Measurements from ENCODE around the gene TARBP1. TPM values are rescaled to one million over a fixed set of nuclear protein-coding genes. Genes with fewer than 3 reads are reported as not detected.
"Not testable (repeated sequence)": the region's sequence is repeated elsewhere in the genome, so short reads cannot be mapped to it uniquely, and the experiment has no call there.

TARBP1 gene
- total and polyA plus RNA-seq, 4 donors: 11.2 to 48.7 (median 29.9) TPM

DNA sequence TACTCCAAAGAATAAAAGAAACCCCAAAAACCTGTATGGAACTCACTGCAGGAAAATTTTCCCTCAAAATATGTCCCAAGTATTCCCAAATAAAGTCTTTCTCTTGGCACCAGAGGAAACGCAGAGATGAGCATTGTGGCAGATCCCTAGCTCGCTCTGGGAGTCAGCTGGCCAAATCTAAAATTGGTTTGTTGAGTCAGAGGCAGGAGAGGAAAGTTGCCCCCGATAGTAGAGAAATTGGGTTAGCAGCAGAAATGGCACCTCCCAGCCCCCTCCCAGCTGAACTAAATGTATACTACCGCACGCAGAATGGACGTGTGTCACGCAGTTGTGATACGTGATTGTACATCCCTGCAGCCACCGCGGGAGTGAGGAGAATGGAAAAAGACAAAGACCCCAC, 39.9 kb upstream of the TARBP1 start:
- no peak for ATAC-seq (ENCODE audit: insufficient read depth, low FRiP score)
- no peak for DNase-seq
- no peak overlapping the region for H3K4me3 ChIP-seq
- no peaks in the 10 kb centered on the region for H3K36me3 ChIP-seq (ENCODE audit: control insufficient read depth in 4 of 4, insufficient read depth in 4 of 4, low read length in 4 of 4)
- no peaks in the 10 kb centered on the region for H3K9me3 ChIP-seq (ENCODE audit: control insufficient read depth in 4 of 4, insufficient read depth in 3 of 4, low read length in 3 of 4)
- no peak overlapping the region for H3K9ac ChIP-seq (ENCODE audit: insufficient read depth in 1 of 2, low read length in 2 of 2)
- H3K27ac ChIP-seq (ENCODE audit: low read depth in 1 of 2, low read length in 1 of 2): peak overlapping the region in 1 of 2 donors; percentile 65
- TF ChIP-seq, protein P1, sequence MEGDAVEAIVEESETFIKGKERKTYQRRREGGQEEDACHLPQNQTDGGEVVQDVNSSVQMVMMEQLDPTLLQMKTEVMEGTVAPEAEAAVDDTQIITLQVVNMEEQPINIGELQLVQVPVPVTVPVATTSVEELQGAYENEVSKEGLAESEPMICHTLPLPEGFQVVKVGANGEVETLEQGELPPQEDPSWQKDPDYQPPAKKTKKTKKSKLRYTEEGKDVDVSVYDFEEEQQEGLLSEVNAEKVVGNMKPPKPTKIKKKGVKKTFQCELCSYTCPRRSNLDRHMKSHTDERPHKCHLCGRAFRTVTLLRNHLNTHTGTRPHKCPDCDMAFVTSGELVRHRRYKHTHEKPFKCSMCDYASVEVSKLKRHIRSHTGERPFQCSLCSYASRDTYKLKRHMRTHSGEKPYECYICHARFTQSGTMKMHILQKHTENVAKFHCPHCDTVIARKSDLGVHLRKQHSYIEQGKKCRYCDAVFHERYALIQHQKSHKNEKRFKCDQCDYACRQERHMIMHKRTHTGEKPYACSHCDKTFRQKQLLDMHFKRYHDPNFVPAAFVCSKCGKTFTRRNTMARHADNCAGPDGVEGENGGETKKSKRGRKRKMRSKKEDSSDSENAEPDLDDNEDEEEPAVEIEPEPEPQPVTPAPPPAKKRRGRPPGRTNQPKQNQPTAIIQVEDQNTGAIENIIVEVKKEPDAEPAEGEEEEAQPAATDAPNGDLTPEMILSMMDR (IDR thresholded peaks at IDR 0.05; ENCODE audit: control extremely low read depth, extremely low read depth): no peak
- no peaks in the 10 kb centered on the region for H3K27me3 ChIP-seq (ENCODE audit: control insufficient read depth in 3 of 3, insufficient read depth in 3 of 3, low read length in 2 of 3)
- WGBS, 2 donors: 92 to 95% methylated on average over 10 of the region's 10 CpGs
- peaks cover 8 to 24% (median 15%) of the 10 kb centered on the region in 5 donors for H3K4me1 ChIP-seq (ENCODE audit: control insufficient read depth in 5 of 5, insufficient read depth in 5 of 5, low read length in 5 of 5)

DNA sequence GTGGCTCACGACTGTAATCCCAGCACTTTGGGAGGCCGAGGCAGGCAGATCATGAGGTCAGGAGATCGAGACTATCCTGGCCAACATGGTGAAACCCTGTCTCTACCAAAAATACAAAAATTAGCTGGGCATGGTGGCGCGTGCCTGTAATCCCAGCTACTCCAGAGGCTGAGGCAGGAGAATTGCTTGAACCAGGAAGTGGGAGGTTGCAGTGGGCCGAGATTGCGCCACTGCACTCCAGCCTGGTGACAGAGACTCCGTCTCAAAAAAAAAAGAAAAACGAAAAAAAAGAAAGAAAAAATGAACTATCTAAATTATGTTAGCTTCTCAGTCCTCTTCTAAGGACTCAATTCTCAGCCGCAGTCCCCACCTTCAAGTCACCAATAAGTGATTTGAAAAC, 39.1 kb upstream of the TARBP1 start:
- ATAC-seq (ENCODE audit: insufficient read depth, low FRiP score); H3K9me3 ChIP-seq (ENCODE audit: control insufficient read depth in 4 of 4, insufficient read depth in 3 of 4, low read length in 3 of 4); H3K9ac ChIP-seq (ENCODE audit: insufficient read depth in 1 of 2, low read length in 2 of 2); H3K27me3 ChIP-seq (ENCODE audit: control insufficient read depth in 3 of 3, insufficient read depth in 3 of 3, low read length in 2 of 3); H3K4me3 ChIP-seq; H3K36me3 ChIP-seq (ENCODE audit: control insufficient read depth in 4 of 4, insufficient read depth in 4 of 4, low read length in 4 of 4); DNase-seq; H3K27ac ChIP-seq (ENCODE audit: low read depth in 1 of 2, low read length in 1 of 2): not testable (repeated sequence)
- WGBS, 2 donors: 38 to 63% methylated on average over 10 of the region's 10 CpGs
- H3K4me1 ChIP-seq (ENCODE audit: control insufficient read depth in 5 of 5, insufficient read depth in 5 of 5, low read length in 5 of 5): peaks cover 5 to 18% (median 14%) of the 10 kb centered on the region in 5 donors

DNA sequence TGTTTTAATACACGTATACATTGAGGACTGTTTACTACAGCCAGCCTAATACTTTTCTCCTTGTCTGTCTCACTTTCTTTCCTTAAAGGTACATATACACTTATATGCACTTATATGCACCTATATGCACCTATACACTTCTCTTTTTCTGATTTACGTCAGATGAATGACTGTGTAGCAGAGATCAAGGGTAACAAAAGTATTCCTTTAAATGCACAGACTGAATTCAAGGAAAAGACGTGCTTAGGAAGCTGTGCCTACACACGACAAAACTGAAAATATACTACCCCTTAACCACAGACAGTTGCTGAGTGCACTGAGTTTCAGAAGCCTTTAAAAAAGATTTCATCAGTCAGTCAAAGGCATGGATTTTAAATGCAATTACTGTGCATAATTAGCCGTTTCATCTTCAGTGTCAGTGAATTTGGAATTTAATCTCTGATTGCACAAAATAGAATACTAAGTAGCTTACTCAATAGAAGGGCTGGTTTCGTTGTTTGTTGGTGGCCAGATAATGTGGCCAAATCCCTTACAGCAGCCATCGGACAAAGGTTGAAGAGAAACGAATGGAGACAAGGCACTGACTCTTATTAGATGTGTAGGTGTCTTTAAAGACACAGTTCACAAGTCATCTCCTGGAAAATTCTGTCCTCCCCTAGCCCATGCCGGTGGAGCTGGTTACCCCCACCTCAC, 38.3 kb upstream of the TARBP1 start:
- 39 to 67% methylated on average over 9 of the region's 9 CpGs for WGBS, 2 donors
- H3K9ac ChIP-seq (ENCODE audit: insufficient read depth in 1 of 2, low read length in 2 of 2): no peak overlapping the region

DNA sequence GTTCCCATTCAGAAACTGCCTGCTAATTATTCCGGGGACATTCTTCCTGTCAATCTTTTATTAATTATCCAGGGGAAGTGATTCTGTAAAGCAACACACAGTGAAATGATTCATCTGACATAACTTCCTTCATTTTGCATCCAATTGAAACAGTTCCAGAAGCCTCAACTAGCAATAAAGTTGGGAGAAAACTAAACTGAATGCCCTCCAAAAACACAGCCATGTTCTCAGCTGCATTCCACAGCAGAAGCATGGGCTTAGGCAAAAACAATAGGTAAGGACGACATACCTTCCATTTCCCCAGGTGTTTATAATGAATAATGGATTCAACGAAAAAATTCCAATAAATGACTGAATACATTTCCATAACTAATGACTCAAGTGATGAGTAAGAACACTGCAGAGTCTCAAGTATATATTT, 36.9 kb upstream of the TARBP1 start:
- peak in 2 of 3 donors; percentile 50 to 61 for DNase-seq
- Histone ChIP-seq H3K27me3 (ENCODE audit: control insufficient read depth in 3 of 3, insufficient read depth in 3 of 3, low read length in 2 of 3) (no peaks in the 10 kb centered on the region), H3K9ac (ENCODE audit: insufficient read depth in 1 of 2, low read length in 2 of 2) (no peak overlapping the region), H3K4me1 (ENCODE audit: control insufficient read depth in 5 of 5, insufficient read depth in 5 of 5, low read length in 5 of 5) (peaks cover 0 to 11% (median 8%) of the 10 kb centered on the region in 5 donors), H3K4me3 (no peak overlapping the region), H3K36me3 (ENCODE audit: control insufficient read depth in 4 of 4, insufficient read depth in 4 of 4, low read length in 4 of 4) (no peaks in the 10 kb centered on the region), H3K27ac (ENCODE audit: low read depth in 1 of 2, low read length in 1 of 2) (peak overlapping the region in 1 of 2 donors; percentile 1), H3K9me3 (ENCODE audit: control insufficient read depth in 4 of 4, insufficient read depth in 3 of 4, low read length in 3 of 4) (no peaks in the 10 kb centered on the region)
- 43 to 52% methylated on average over 3 of the region's 3 CpGs for WGBS, 2 donors
- TF ChIP-seq, protein P1 (IDR thresholded peaks at IDR 0.05; ENCODE audit: control extremely low read depth, extremely low read depth): no peak
- no peak for ATAC-seq (ENCODE audit: insufficient read depth, low FRiP score)

More for the DNA sequence above, 38.3 kb upstream of the TARBP1 start:
- no peak overlapping the region for H3K27ac ChIP-seq (ENCODE audit: low read depth in 1 of 2, low read length in 1 of 2)
- DNase-seq (no peak), ATAC-seq (ENCODE audit: insufficient read depth, low FRiP score) (no peak)
- TF ChIP-seq, protein P1 (IDR thresholded peaks at IDR 0.05; ENCODE audit: control extremely low read depth, extremely low read depth): no peak
- H3K9me3 ChIP-seq (ENCODE audit: control insufficient read depth in 4 of 4, insufficient read depth in 3 of 4, low read length in 3 of 4): no peaks in the 10 kb centered on the region
- no peak overlapping the region for H3K4me3 ChIP-seq
- peaks cover 0 to 11% (median 10%) of the 10 kb centered on the region in 5 donors for H3K4me1 ChIP-seq (ENCODE audit: control insufficient read depth in 5 of 5, insufficient read depth in 5 of 5, low read length in 5 of 5)
- H3K36me3 ChIP-seq (ENCODE audit: control insufficient read depth in 4 of 4, insufficient read depth in 4 of 4, low read length in 4 of 4): no peaks in the 10 kb centered on the region
- no peaks in the 10 kb centered on the region for H3K27me3 ChIP-seq (ENCODE audit: control insufficient read depth in 3 of 3, insufficient read depth in 3 of 3, low read length in 2 of 3)
